Forelimb muscle (tissue), 1 donor: ENCODE results near the gene CLEC17A. TPM values are rescaled to one million over a fixed set of nuclear protein-coding genes. Genes with fewer than 3 reads are reported as not detected.

Source experiments
- DNase-seq: peaks from one replicate; pipeline ENCODE4 v3.0.0-alpha.2; 2013; ENCODE audit warnings: low read depth
- polyA plus RNA-seq: library from polyadenylated mRNA; unstranded; fragments of 120-200 nt; gene quantifications from one replicate; pipeline ENCODE4 v1.2.1, GENCODE V29; 2013; ENCODE audit not compliant: insufficient read length

CLEC17A gene
- polyA plus RNA-seq, 1 donor, result not detected

DNA sequence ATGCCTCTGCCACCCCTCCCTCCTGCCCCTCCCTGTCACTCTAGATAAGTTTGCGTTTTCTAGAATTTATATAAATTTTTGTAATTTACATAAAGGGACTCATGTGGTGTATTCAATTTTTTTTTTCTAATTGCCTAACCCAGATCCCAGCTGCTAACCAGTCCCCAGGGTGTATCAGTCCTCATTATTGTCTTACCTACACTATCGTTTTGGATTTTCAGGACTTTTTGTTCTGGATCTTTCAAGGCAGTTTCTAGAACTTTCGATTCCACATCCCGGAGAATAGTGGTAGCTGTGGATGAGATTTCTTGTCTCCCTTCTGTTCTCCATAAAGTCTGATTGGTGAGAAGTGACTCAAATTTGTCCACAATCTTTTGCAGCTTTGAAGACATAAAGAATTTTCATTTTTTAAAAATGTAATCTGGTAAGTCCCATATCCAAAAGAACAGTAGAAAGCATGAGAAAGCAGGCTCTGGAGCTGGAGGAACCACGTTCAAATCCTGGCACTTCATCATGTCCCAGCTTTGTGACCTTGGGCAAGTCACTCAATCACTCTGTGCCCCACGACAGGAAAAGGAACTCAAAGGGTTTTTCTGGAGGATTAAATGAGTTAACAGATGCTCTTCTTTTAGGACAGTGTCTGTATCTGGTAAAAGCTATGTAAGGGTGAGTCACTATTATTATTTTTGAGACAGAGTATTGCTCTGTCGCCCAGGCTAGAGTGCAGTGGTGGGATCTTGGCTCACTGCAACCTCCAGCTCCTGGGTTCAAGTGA, 72.1 kb downstream of the CLEC17A start:
- no peak for DNase-seq

DNA sequence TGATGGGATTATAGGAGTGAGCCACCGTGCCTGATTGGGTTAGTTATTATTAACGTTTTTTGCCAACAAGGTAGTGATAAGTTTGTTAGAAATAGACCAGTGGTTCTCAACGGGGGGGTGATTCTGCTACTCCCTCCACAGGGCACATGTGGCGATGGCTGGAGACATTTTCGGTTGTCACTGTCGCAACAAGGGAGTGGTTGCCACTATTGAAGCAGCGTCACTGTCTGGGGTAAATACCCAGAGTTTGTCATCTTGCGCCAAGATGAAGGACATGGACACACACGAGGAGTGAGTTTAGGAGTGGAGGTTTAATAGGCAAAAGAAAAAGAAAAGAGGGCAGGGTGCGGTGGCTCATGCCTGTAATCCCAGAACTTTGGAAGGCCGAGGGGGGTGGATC, 72.8 kb downstream of the CLEC17A start:
- DNase-seq, result no peak

DNA sequence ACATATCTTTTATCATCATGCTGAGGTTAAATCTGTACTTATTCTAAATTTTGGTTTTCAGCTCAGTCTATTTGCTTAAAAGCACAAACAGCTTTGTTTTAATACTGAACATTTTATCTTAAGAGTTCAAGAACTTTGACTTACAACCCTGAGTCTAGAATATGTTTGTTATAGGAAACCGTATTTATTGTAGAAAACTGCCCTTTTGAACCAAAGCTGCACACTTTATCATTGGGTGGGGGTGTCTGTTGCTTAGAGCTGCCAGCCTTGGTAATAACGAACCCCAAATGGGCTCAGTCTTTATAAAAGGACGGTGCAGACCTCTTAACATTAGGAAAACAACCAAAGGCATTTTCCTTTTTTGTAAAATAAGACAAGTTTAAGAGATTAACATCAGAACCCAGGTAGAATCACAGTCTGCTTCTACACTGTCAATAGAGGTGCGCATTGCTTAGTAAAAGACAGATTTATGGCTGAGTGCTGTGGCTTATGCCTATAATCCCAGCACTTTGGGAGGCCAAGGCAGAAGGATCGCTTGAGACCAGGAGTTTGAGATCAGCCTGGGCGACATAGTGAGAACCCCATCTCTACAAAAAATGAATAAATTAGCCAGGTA, 77.1 kb downstream of the CLEC17A start:
- no peak for DNase-seq

DNA sequence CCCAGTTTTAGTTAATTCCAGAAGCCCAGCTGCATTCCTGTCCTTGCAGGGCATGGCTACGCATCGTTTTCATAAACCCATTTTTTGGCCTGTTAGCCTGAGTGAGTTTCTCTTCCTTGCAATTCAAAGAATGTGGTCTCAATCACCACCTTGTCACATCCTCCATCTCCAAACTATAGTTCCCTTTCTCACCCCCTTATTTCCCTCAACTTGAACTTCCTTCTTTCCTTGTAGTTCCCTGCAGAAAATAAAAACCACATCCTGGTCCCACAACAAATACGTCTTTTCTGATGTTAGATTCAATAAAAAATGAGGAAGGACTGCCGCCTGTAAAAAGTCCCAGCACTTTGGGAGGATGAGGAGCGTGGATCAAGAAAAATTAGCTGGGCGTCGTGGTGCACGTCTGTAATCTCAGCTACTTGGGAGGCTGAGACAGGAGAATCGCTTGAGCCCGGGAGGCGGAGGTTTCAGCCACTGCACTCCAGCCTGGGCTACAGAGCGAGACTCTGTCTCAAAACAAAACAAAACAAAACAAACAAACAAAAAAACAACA, 78.6 kb downstream of the CLEC17A start:
- no peak for DNase-seq

Other genes starting within 250 kb of the CLEC17A start
- 58.2 TPM for gene ADGRE5, start 201.6 kb upstream of the CLEC17A start, polyA plus RNA-seq
- 41.3 TPM for gene DDX39A, start 163.7 kb upstream of the CLEC17A start, polyA plus RNA-seq
- gene PKN1, start 149.8 kb upstream of the CLEC17A start, polyA plus RNA-seq, result 65.8 TPM
- not detected for gene PTGER1, start 107.7 kb upstream of the CLEC17A start, polyA plus RNA-seq
- 41.1 TPM for gene GIPC1, start 87.0 kb upstream of the CLEC17A start, polyA plus RNA-seq
- gene DNAJB1, start 64.7 kb upstream of the CLEC17A start, polyA plus RNA-seq, result 85.5 TPM
- gene TECR, start 53.5 kb upstream of the CLEC17A start, polyA plus RNA-seq, result 119 TPM
- 132 TPM for gene NDUFB7, start 11.0 kb upstream of the CLEC17A start, polyA plus RNA-seq
- not detected for gene ADGRE3, start 91.8 kb downstream of the CLEC17A start, polyA plus RNA-seq
- gene ZNF333, start 107.0 kb downstream of the CLEC17A start, polyA plus RNA-seq, result 22.0 TPM
- 0.51 TPM for gene ADGRE2, start 195.5 kb downstream of the CLEC17A start, polyA plus RNA-seq